Lower leg skin (tissue), 3 donors: ENCODE results near the gene MS4A4A.

ENCODE experiments used
- CTCF ChIP-seq, 3 donors: fragments of 450-650 bp; IDR thresholded peaks; one replicate each; pipeline ENCODE4 v1.5.1; 2016; ENCODE audit warnings: antibody characterized with exemption in 3 of 3, mild to moderate bottlenecking in 3 of 3, moderate library complexity in 2 of 3
- POLR2A ChIP-seq, 2 donors: fragments of 450-650 bp; IDR thresholded peaks; one replicate each; pipeline ENCODE4 v1.6.1; 2016 to 2017; ENCODE audit warnings: antibody characterized with exemption in 2 of 2, mild to moderate bottlenecking in 1 of 2, moderate library complexity in 1 of 2

GRCh38 chr11:60318726-60319125, 38.3 kb downstream of the MS4A4A start:
- TF ChIP-seq CTCF (IDR thresholded peaks at IDR 0.05) (no peak), POLR2A (IDR thresholded peaks at IDR 0.05) (no peak)
